ENCODE measurements around the gene HINT3.

DNA sequence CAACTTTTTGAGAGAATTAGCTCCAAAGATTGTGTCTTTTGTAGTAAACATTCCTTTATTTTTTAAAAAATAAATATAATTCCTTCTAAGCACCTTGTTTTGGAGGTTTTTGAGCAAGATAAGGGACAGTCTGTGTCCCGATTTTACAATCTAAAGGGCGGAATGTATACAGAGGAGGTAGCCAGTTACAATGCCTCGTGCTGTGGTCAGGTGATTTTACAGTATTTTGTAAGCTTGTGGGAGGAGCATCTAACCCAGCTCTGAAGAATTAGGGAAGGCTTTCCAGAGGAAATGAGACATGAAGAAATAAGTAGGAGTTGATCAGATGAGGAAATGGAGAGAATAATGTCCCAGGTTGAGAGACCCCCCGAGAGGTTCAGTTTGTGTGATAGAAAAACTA, 1.3 kb downstream of the HINT3 start:
- TF ChIP-seq CTCF (IDR thresholded peaks at IDR 0.05) (no peak), POLR2A (IDR thresholded peaks at IDR 0.05) (no peak)
